PC-9 (cell line): ENCODE results near the gene EVI5. TPM values are rescaled to one million over a fixed set of nuclear protein-coding genes. Genes with fewer than 3 reads are reported as not detected.

Experiments
- BruUV-seq: library from RNA; stranded (reverse); fragments of 400-500 nt; replicated peaks from 2 replicates; lab custom pipeline; 2021; lab: Mats Ljungman, UMichigan
- CTCF ChIA-PET: fragments of 300-600 bp; sonication (Branson Sonifier 250); formaldehyde crosslinking; loops from one replicate; lab custom pipeline; 2022; ENCODE audit warnings: antibody characterized with exemption; lab: Charles Lee
- POLR2A ChIA-PET: fragments of 300-600 bp; sonication (Branson Sonifier 250); formaldehyde crosslinking; loops from one replicate; lab custom pipeline; 2022; ENCODE audit warnings: antibody characterized with exemption; ENCODE audit not compliant: unreplicated experiment; lab: Charles Lee
- DNase-seq, 2 experiments: peaks; one replicate each; pipeline versions ENCODE4 v3.0.0 to v3.0.0-alpha.2; 2015 to 2022; ENCODE audit warnings: mixed read lengths in 1 of 2
- H2AFZ ChIP-seq: fragments of 200-600 bp; sonication (generic); 2 replicates; pipeline ENCODE4 v1.8.1; 2017; ENCODE audit warnings: antibody characterized with exemption
- H3F3A ChIP-seq: fragments of 200-600 bp; sonication (generic); 2 replicates; pipeline ENCODE4 v1.8.1; 2017; ENCODE audit warnings: antibody characterized with exemption, mild to moderate bottlenecking, low read depth; ENCODE audit not compliant: insufficient read depth
- H3K27ac ChIP-seq: fragments of 200-600 bp; sonication (generic); 2 replicates; pipeline ENCODE4 v1.6.1; 2016; ENCODE audit warnings: mixed run types
- H3K27me3 ChIP-seq: fragments of 200-600 bp; sonication (generic); 2 replicates; pipeline ENCODE4 v1.6.1; 2016; ENCODE audit warnings: low read depth, mixed run types; ENCODE audit not compliant: insufficient read depth
- H3K36me3 ChIP-seq: fragments of 200-600 bp; sonication (generic); 2 replicates; pipeline ENCODE4 v1.6.1; 2016; ENCODE audit warnings: low read depth, mixed run types
- H3K4me1 ChIP-seq: fragments of 200-600 bp; sonication (generic); replicated peaks from 2 replicates; pipeline ENCODE4 v1.6.1; 2016; ENCODE audit warnings: mixed run types; ENCODE audit not compliant: insufficient read depth
- H3K4me2 ChIP-seq: fragments of 200-600 bp; sonication (generic); 2 replicates; pipeline ENCODE4 v1.6.1; 2017; ENCODE audit warnings: mixed run types
- H3K4me3 ChIP-seq: fragments of 200-600 bp; sonication (generic); 2 replicates; pipeline ENCODE4 v1.6.1; 2016; ENCODE audit warnings: mixed run types
- H3K79me2 ChIP-seq: fragments of 200-600 bp; sonication (generic); 2 replicates; pipeline ENCODE4 v1.6.1; 2017; ENCODE audit warnings: low read depth, mixed run types
- H3K9me2 ChIP-seq: fragments of 200-600 bp; sonication (generic); 2 replicates; pipeline ENCODE4 v1.8.1; 2017; ENCODE audit warnings: mild to moderate bottlenecking; ENCODE audit not compliant: insufficient read depth
- H3K9me3 ChIP-seq: fragments of 200-600 bp; sonication (generic); 2 replicates; pipeline ENCODE4 v1.8.1; 2016; ENCODE audit warnings: low read depth; ENCODE audit not compliant: insufficient read depth
- H4K20me1 ChIP-seq: fragments of 200-600 bp; sonication (generic); 2 replicates; pipeline ENCODE4 v1.8.1; 2017; ENCODE audit not compliant: insufficient read depth
- CTCF ChIP-seq: fragments of 200-600 bp; sonication (generic); conservative IDR thresholded peaks from 2 replicates; pipeline ENCODE4 v1.6.1; 2017; ENCODE audit warnings: mixed run types, antibody characterized with exemption, mild to moderate bottlenecking, moderate library complexity
- EZH2 ChIP-seq: fragments of 200-600 bp; sonication (generic); IDR thresholded peaks from 2 replicates; pipeline ENCODE4 v1.8.0; 2017; ENCODE audit warnings: antibody characterized with exemption, low read depth
- intact Hi-C: fragments of 100-400 bp; cut with micrococcal nuclease; formaldehyde crosslinking; loops from one replicate; pipeline ENCODE4 v1.10.0; 2022; ENCODE audit not compliant: unreplicated experiment
- total RNA-seq: library from RNA; stranded (reverse); gene quantifications from 2 replicates; pipeline ENCODE4 v1.2.3, GENCODE V29; 2021

Gene EVI5
- total RNA-seq, 1 experiment from 2014 or later, result 32.0 TPM

- no peaks in the 10 kb centered on the region for H3F3A ChIP-seq
- intact Hi-C loops, result no loop called here
- no peaks in the 10 kb centered on the region for H3K9me2 ChIP-seq
- H4K20me1 ChIP-seq, result no peaks in the 10 kb centered on the region
- no peak overlapping the region for H3K27ac ChIP-seq
- TF ChIP-seq CTCF, result no peak
- no peak for TF ChIP-seq EZH2
- H3K27me3 ChIP-seq, result no peaks in the 10 kb centered on the region
- POLR2A ChIA-PET, result interaction anchor here (0.6 kb wide), 1 partner anchor 80 kb away, joined by 37 read pairs; no protein-coding TSS in a partner anchor
- no peaks in the 10 kb centered on the region for H3K36me3 ChIP-seq
- CTCF ChIA-PET, result no interaction called here
- DNase-seq, result no peak
- no peaks in the 10 kb centered on the region for H3K4me1 ChIP-seq
- H3K4me2 ChIP-seq, result no peak overlapping the region
- no peak overlapping the region for H2AFZ ChIP-seq
- no peaks in the 10 kb centered on the region for H3K9me3 ChIP-seq
- no peaks in the 10 kb centered on the region for H3K79me2 ChIP-seq
- no TSS peak for BruUV-seq
- no peak overlapping the region for H3K4me3 ChIP-seq
These were observed 221.3 kb downstream of the EVI5 start for GRCh38 chr1:92563457-92564216.

GRCh38 chr1:92556350-92556749 is 228.6 kb downstream of the EVI5 start:
- no peaks in the 10 kb centered on the region for H3K27me3 ChIP-seq
- no peak overlapping the region for H3K27ac ChIP-seq
- ChIA-PET CTCF (no interaction called here), POLR2A (no interaction called here)
- H3K4me1 ChIP-seq, result no peaks in the 10 kb centered on the region
- no peak overlapping the region for H3K4me2 ChIP-seq
- no peak overlapping the region for H3K4me3 ChIP-seq
- no peaks in the 10 kb centered on the region for H3K36me3 ChIP-seq
- BruUV-seq, result no TSS peak
- no peaks in the 10 kb centered on the region; the same call in 1 of the 2 replicates for H3K9me2 ChIP-seq
- no peaks in the 10 kb centered on the region for H3F3A ChIP-seq
- no peak overlapping the region for H2AFZ ChIP-seq
- intact Hi-C loops, result no loop called here
- no peaks in the 10 kb centered on the region for H4K20me1 ChIP-seq
- no peak for TF ChIP-seq CTCF
- TF ChIP-seq EZH2, result no peak
- no peaks in the 10 kb centered on the region for H3K79me2 ChIP-seq
- no peak for DNase-seq
- no peaks in the 10 kb centered on the region for H3K9me3 ChIP-seq

GRCh38 chr1:92554216-92554615 is 230.7 kb downstream of the EVI5 start:
- no peaks in the 10 kb centered on the region for H3F3A ChIP-seq
- no peak for TF ChIP-seq CTCF
- TF ChIP-seq EZH2, result no peak
- no peaks in the 10 kb centered on the region; the same call in 1 of the 2 replicates for H3K9me2 ChIP-seq
- no peak for DNase-seq
- H3K4me2 ChIP-seq, result no peak overlapping the region
- ChIA-PET POLR2A (no interaction called here), CTCF (no interaction called here)
- no peak overlapping the region for H3K27ac ChIP-seq
- no peaks in the 10 kb centered on the region for H3K4me1 ChIP-seq
- no peak overlapping the region for H2AFZ ChIP-seq
- intact Hi-C loops, result no loop called here
- no peaks in the 10 kb centered on the region for H3K79me2 ChIP-seq
- no TSS peak for BruUV-seq
- H3K4me3 ChIP-seq, result no peak overlapping the region
- no peaks in the 10 kb centered on the region for H4K20me1 ChIP-seq
- no peaks in the 10 kb centered on the region for H3K27me3 ChIP-seq
- H3K36me3 ChIP-seq, result no peaks in the 10 kb centered on the region
- H3K9me3 ChIP-seq, result no peaks in the 10 kb centered on the region
